Osteoblast (primary cell): ENCODE data around the gene REEP6. TPM values are rescaled to one million over a fixed set of nuclear protein-coding genes. Genes with fewer than 3 reads are reported as not detected.

Source experiments
- DNase-seq: peaks from one replicate; pipeline ENCODE4 v3.0.0; 2011; ENCODE audit warnings: low spot score, mixed read lengths; ENCODE audit not compliant: insufficient read length; ENCODE audit errors: missing footprints
- H2AFZ ChIP-seq: 2 replicates; pipeline ENCODE4 v1.6.0; 2011; ENCODE audit warnings: mild to moderate bottlenecking, low read length
- H3K27ac ChIP-seq: 2 replicates; pipeline ENCODE4 v1.5.1; 2011; ENCODE audit warnings: mild to moderate bottlenecking, low read depth, low read length, moderate library complexity
- H3K27me3 ChIP-seq: 2 replicates; pipeline ENCODE4 v1.6.0; 2012; ENCODE audit warnings: mild to moderate bottlenecking, control low read depth, inconsistent platforms, low read length, moderate library complexity; ENCODE audit not compliant: insufficient read depth
- H3K36me3 ChIP-seq: 2 replicates; pipeline ENCODE4 v1.5.1; 2011; ENCODE audit warnings: mild to moderate bottlenecking, low read length, control low read depth, moderate library complexity; ENCODE audit not compliant: insufficient read depth
- H3K4me1 ChIP-seq: 2 replicates; pipeline ENCODE4 v1.5.1; 2011; ENCODE audit warnings: mild to moderate bottlenecking, low read length, control low read depth, moderate library complexity; ENCODE audit not compliant: insufficient read depth
- H3K4me2 ChIP-seq: 2 replicates; pipeline ENCODE4 v1.6.0; 2011; ENCODE audit warnings: mild to moderate bottlenecking, low read length; ENCODE audit not compliant: insufficient read depth
- H3K4me3 ChIP-seq: fragments of 200-600 bp; sonication (generic); 3 replicates; pipeline ENCODE4 v1.5.1; 2012; ENCODE audit warnings: mild to moderate bottlenecking, low read length, inconsistent platforms; ENCODE audit not compliant: insufficient read depth
- H3K79me2 ChIP-seq: 2 replicates; pipeline ENCODE4 v1.6.0; 2012; ENCODE audit warnings: mild to moderate bottlenecking, low read length, control low read depth, inconsistent platforms; ENCODE audit not compliant: insufficient read depth
- H3K9me3 ChIP-seq: 2 replicates; pipeline ENCODE4 v1.5.1; 2011; ENCODE audit warnings: low read depth, low read length, control low read depth
- H4K20me1 ChIP-seq: 2 replicates; pipeline ENCODE4 v1.6.0; 2012; ENCODE audit warnings: mild to moderate bottlenecking, low read length, control low read depth; ENCODE audit not compliant: insufficient read depth
- total RNA-seq: library from RNA; depleted of rRNA; stranded (reverse); fragments of >200 nt; gene quantifications from 2 replicates; pipeline ENCODE4 v1.2.3, GENCODE V29; 2012
- TF ChIP-seq, protein P1 (sequence below): IDR thresholded peaks from 2 replicates; pipeline ENCODE4 v1.5.1; 2011; ENCODE audit warnings: mild to moderate bottlenecking, low read depth, low read length, moderate library complexity; ENCODE audit errors: extremely low read depth

REEP6 gene
- total RNA-seq, 1 donor: 1.8 TPM

DNA sequence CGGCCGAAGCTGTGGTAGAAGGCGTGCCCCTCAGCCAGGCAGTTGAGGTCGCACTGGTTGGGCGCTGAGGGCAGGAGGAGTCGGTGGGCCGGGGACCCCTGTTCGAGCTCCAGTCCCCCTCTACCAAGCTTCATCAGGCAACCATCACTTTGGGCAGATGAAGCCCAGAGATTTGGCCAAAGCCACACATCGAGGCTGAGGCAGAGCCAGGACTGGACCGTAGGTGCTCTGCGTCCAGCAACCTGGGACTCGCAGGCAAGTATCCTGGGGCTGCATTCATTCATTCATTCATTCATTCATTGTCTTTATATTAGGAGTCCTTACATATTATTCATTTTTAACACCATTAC, 17.5 kb downstream of the REEP6 start:
- Histone ChIP-seq H3K4me1 (no peaks in the 10 kb centered on the region), H3K27me3 (peaks cover 35% of the 10 kb centered on the region), H3K36me3 (no peaks in the 10 kb centered on the region), H4K20me1 (no peaks in the 10 kb centered on the region), H2AFZ (no peak overlapping the region), H3K27ac (no peak overlapping the region), H3K79me2 (no peaks in the 10 kb centered on the region), H3K4me2 (no peak overlapping the region), H3K9me3 (peaks cover 6% of the 10 kb centered on the region), H3K4me3 (no peak overlapping the region)
- TF ChIP-seq, protein P1, sequence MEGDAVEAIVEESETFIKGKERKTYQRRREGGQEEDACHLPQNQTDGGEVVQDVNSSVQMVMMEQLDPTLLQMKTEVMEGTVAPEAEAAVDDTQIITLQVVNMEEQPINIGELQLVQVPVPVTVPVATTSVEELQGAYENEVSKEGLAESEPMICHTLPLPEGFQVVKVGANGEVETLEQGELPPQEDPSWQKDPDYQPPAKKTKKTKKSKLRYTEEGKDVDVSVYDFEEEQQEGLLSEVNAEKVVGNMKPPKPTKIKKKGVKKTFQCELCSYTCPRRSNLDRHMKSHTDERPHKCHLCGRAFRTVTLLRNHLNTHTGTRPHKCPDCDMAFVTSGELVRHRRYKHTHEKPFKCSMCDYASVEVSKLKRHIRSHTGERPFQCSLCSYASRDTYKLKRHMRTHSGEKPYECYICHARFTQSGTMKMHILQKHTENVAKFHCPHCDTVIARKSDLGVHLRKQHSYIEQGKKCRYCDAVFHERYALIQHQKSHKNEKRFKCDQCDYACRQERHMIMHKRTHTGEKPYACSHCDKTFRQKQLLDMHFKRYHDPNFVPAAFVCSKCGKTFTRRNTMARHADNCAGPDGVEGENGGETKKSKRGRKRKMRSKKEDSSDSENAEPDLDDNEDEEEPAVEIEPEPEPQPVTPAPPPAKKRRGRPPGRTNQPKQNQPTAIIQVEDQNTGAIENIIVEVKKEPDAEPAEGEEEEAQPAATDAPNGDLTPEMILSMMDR: no peak
- DNase-seq: no peak

- Histone ChIP-seq H2AFZ (no peak overlapping the region), H3K9me3 (peaks cover 6% of the 10 kb centered on the region), H3K4me3 (no peak overlapping the region), H3K4me1 (no peaks in the 10 kb centered on the region), H3K27me3 (peaks cover 26% of the 10 kb centered on the region), H3K4me2 (no peak overlapping the region), H3K79me2 (no peaks in the 10 kb centered on the region), H3K36me3 (no peaks in the 10 kb centered on the region), H3K27ac (no peak overlapping the region), H4K20me1 (no peaks in the 10 kb centered on the region)
- TF ChIP-seq, protein P1: no peak
- DNase-seq: no peak
Measured at GRCh38 chr19:1509602-1510441, 18.8 kb downstream of the REEP6 start.

DNA sequence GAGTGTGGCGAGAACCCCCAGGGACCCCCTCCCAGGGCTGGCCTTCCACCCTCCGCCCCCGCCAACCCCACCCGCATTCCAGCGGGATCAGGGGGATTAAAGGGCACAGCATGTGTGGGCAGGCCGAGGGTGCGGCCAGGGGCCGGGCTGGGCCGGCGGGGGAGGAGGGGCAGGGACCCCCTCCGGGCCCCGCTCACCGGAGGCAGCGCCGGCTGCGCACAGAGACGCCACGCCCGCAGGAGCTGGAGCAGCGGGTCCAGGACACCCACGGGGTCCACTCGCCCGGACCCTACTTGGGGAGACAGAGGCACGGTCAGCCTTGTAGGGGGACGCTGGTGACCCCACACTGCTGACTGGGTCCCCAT, 19.4 kb downstream of the REEP6 start:
- Histone ChIP-seq H3K9me3 (peaks cover 5% of the 10 kb centered on the region), H3K4me2 (no peak overlapping the region), H3K27ac (no peak overlapping the region), H3K27me3 (peaks cover 26% of the 10 kb centered on the region), H3K4me1 (no peaks in the 10 kb centered on the region), H2AFZ (no peak overlapping the region), H3K79me2 (no peaks in the 10 kb centered on the region), H3K4me3 (no peak overlapping the region), H3K36me3 (no peaks in the 10 kb centered on the region), H4K20me1 (no peaks in the 10 kb centered on the region)
- TF ChIP-seq, protein P1: no peak
- DNase-seq: no peak

- Histone ChIP-seq H4K20me1 (no peaks in the 10 kb centered on the region), H3K4me2 (no peak overlapping the region)
Measured at GRCh38 chr19:1510807-1511206, 19.8 kb downstream of the REEP6 start.

More at GRCh38 chr19:1510807-1511206, 19.8 kb downstream of the REEP6 start:
- H3K9me3 ChIP-seq: peaks cover 4% of the 10 kb centered on the region
- no peaks in the 10 kb centered on the region for H3K79me2 ChIP-seq
- H3K36me3 ChIP-seq: no peaks in the 10 kb centered on the region
- H3K4me3 ChIP-seq: no peak overlapping the region
- DNase-seq: no peak
- TF ChIP-seq, protein P1: no peak
- H3K27me3 ChIP-seq: peaks cover 26% of the 10 kb centered on the region
- H2AFZ ChIP-seq: no peak overlapping the region
- no peak overlapping the region for H3K27ac ChIP-seq
- H3K4me1 ChIP-seq: no peaks in the 10 kb centered on the region
